Measurements from ENCODE around the gene INS. TPM values are rescaled to one million over a fixed set of nuclear protein-coding genes. Genes with fewer than 3 reads are reported as not detected.

INS gene
- total RNA-seq, 4 donors from 2014 or later: not detected

- Histone ChIP-seq H3K4me1 (peaks cover 3 to 9% (median 7%) of the 10 kb centered on the region in 4 donors), H3K27ac (no peak overlapping the region), H3K4me3 (no peak overlapping the region), H3K27me3 (peaks cover 44% of the 10 kb centered on the region), H3K9me3 (no peaks in the 10 kb centered on the region), H3K36me3 (no peaks in the 10 kb centered on the region)
- in situ Hi-C loops (cut with MboI; ENCODE audit: low pct_ligation_motif_present in 1 of 4, low pct_unique_long_range_greater_than_20kb in 1 of 4, low sequenced_read_pairs in 3 of 4) (loop anchor here in 3 of 4 donors (25.0 kb wide), 2 partner anchors 457 to 482 kb away; partner anchors contain the start of gene KRTAP5-6 (in 2 of the 3)), intact Hi-C loops (cut with DNase I; ENCODE audit: low total_unique reads) (no loop called here)
- WGBS, 2 donors (ENCODE audit: low coverage in 1 of 2): 35% methylated on average over 5 of the region's 10 CpGs; no CpG with 5 or more reads in 1 of the 2 donors
- TF ChIP-seq POLR2AphosphoS5 (IDR thresholded peaks at IDR 0.05): no peak
- TF ChIP-seq EP300 (IDR thresholded peaks at IDR 0.05; ENCODE audit: low read depth): no peak
- TF ChIP-seq, protein P1, sequence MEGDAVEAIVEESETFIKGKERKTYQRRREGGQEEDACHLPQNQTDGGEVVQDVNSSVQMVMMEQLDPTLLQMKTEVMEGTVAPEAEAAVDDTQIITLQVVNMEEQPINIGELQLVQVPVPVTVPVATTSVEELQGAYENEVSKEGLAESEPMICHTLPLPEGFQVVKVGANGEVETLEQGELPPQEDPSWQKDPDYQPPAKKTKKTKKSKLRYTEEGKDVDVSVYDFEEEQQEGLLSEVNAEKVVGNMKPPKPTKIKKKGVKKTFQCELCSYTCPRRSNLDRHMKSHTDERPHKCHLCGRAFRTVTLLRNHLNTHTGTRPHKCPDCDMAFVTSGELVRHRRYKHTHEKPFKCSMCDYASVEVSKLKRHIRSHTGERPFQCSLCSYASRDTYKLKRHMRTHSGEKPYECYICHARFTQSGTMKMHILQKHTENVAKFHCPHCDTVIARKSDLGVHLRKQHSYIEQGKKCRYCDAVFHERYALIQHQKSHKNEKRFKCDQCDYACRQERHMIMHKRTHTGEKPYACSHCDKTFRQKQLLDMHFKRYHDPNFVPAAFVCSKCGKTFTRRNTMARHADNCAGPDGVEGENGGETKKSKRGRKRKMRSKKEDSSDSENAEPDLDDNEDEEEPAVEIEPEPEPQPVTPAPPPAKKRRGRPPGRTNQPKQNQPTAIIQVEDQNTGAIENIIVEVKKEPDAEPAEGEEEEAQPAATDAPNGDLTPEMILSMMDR (IDR thresholded peaks at IDR 0.05): no peak
- TF ChIP-seq POLR2A (IDR thresholded peaks at IDR 0.05): no peak
- DNase-seq: no peak
Observed at GRCh38 chr11:2169005-2169378, 8.0 kb upstream of the INS start.

DNA sequence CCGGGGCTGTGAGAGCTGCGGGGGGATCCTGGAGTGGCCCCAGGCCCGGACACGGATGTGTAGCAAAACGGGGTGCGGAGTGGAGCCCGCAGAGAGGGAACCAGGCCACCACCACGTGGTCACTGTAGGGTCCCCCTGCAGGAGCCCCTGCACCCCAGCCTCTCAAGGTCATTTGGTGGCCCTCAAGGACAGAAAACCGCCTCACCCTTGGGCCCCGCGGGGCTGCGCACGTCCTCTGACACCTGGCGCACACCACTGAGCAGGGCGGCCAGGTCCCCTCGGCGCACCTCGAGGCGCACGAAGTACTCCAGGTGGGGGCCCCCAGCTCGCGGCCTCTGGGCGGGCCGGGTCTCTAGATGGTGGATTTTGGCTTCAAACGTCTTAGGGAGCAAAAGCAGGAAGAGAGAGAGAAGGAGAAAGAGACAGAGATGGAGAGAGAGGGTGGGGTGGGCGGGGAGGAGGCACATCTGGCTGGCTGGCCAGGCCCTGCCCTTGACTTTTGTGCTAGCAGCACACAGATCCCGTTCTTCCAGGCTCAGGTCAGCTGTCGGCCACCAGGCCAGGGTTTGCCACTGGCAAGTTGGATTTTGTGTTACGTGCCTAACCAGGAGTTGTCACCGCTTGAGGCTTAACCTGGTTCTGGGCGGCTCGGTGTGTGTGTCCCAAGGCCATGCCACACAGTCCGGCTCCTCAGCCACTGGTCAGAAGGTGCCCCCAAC, 7.4 kb upstream of the INS start:
- intact Hi-C loops (cut with DNase I; ENCODE audit: low total_unique reads) (no loop called here), in situ Hi-C loops (cut with MboI; ENCODE audit: low pct_ligation_motif_present in 1 of 4, low pct_unique_long_range_greater_than_20kb in 1 of 4, low sequenced_read_pairs in 3 of 4) (loop anchor here in 3 of 4 donors (25.0 kb wide), 2 partner anchors 456 to 481 kb away; partner anchors contain the start of gene KRTAP5-6 (in 2 of the 3))
- no peak overlapping the region for H3K27ac ChIP-seq
- H3K9me3 ChIP-seq: no peaks in the 10 kb centered on the region
- WGBS, 2 donors (ENCODE audit: low coverage in 1 of 2): 40 to 67% methylated on average over 2 to 26 of the region's 33 CpGs
- H3K4me3 ChIP-seq: no peak overlapping the region
- peaks cover 46% of the 10 kb centered on the region for H3K27me3 ChIP-seq
- peaks cover 3 to 9% (median 7%) of the 10 kb centered on the region in 4 donors for H3K4me1 ChIP-seq
- TF ChIP-seq, protein P1 (IDR thresholded peaks at IDR 0.05): no peak
- TF ChIP-seq POLR2A (IDR thresholded peaks at IDR 0.05): no peak
- no peak for TF ChIP-seq EP300 (IDR thresholded peaks at IDR 0.05; ENCODE audit: low read depth)
- no peak for TF ChIP-seq POLR2AphosphoS5 (IDR thresholded peaks at IDR 0.05)
- no peak for DNase-seq
- no peaks in the 10 kb centered on the region for H3K36me3 ChIP-seq

DNA sequence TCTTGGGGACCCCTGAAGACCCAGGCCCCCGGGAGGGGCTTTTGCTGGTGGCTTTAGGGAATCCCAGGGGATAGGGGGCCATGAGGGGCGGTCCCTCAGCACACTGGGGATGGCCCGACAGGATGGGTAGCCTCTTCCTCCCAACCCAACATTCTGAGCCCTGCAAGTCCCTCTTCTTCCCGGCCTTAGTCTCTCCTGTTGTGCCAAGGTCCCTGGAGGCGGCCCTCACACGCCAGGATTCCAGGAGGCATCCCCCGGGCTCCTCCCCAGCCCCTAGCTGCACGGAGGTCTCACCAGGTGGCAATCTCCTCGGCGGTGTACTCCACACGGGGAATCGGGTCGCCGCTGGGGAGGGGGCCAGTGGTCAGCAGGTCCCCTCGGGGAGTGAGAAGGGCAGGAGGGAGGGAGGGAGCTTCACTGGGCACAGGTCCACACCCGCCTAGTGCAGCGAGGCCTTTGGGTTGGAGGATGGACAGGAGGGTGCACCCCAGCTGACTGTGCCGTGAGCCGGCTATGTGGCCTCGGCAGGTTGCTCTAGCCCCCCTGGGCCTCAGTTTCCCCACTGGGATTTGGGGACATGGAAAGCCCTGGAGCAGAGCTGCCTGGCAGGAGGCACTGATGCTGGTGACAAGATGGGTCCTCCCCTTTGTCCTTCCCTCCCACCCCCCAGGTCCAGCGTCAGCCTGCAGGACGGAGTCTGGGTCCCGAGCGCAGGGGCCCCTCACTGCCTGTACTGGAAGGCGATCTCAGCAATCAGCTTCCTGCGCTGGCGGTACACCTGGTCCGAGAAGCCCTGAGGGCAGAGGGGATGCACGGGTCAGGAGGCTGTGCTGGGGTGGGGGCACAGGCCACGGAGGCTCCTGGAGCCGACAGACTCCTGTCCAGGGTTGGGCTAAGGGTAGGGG, 6.4 kb upstream of the INS start:
- no peak for TF ChIP-seq EP300 (IDR thresholded peaks at IDR 0.05; ENCODE audit: low read depth)
- TF ChIP-seq, protein P1 (IDR thresholded peaks at IDR 0.05): no peak
- TF ChIP-seq POLR2A (IDR thresholded peaks at IDR 0.05): no peak
- TF ChIP-seq POLR2AphosphoS5 (IDR thresholded peaks at IDR 0.05): no peak
- 79% methylated on average over 30 of the region's 31 CpGs; no CpG with 5 or more reads in 1 of the 2 donors for WGBS, 2 donors (ENCODE audit: low coverage in 1 of 2)
- Histone ChIP-seq H3K9me3 (no peaks in the 10 kb centered on the region), H3K27ac (no peak overlapping the region), H3K4me3 (no peak overlapping the region), H3K4me1 (peaks cover 3 to 9% (median 7%) of the 10 kb centered on the region in 4 donors), H3K27me3 (peaks cover 46% of the 10 kb centered on the region), H3K36me3 (no peaks in the 10 kb centered on the region)
- in situ Hi-C loops (cut with MboI; ENCODE audit: low pct_ligation_motif_present in 1 of 4, low pct_unique_long_range_greater_than_20kb in 1 of 4, low sequenced_read_pairs in 3 of 4): loop anchor here in 3 of 4 donors (25.0 kb wide), 2 partner anchors 455 to 480 kb away; partner anchors contain the start of gene KRTAP5-6 (in 2 of the 3)
- no peak for DNase-seq
- intact Hi-C loops (cut with DNase I; ENCODE audit: low total_unique reads): no loop called here

Data from transverse colon (tissue), 4 donors.